Measurements from ENCODE around the gene ZNF763.
"Not testable (repeated sequence)": the region's sequence is repeated elsewhere in the genome, so short reads cannot be mapped to it uniquely, and the experiment has no call there.

ZNF763 gene

DNA sequence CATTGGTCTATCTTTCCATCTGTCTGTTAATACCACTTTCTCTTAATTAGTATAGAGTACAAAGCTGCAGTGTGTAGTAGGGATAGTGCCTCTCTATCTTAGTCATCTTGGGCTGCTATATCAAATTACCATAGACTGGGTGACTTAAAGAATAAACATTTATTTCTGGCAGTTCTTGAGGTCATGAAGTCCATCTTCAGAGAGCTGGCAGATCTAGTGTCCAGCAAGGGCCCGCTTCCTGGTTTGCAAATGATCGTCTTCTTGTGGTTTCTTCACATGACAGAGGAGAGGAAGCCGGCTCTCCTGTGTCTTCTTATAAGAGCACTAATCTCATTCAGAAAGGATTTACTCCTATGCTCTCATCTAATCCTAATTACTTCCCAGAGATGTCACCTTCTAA is 33.8 kb upstream of the ZNF763 start:
- peak overlapping the region; percentile 56 for H3K27ac ChIP-seq
- H3K4me1 ChIP-seq (ENCODE audit: control insufficient read depth in 1 of 2, insufficient read depth in 1 of 2, low read depth in 1 of 2, low read length in 1 of 2) = peaks cover 4 to 10% of the 10 kb centered on the region in 2 experiments
- TF ChIP-seq, protein P1, sequence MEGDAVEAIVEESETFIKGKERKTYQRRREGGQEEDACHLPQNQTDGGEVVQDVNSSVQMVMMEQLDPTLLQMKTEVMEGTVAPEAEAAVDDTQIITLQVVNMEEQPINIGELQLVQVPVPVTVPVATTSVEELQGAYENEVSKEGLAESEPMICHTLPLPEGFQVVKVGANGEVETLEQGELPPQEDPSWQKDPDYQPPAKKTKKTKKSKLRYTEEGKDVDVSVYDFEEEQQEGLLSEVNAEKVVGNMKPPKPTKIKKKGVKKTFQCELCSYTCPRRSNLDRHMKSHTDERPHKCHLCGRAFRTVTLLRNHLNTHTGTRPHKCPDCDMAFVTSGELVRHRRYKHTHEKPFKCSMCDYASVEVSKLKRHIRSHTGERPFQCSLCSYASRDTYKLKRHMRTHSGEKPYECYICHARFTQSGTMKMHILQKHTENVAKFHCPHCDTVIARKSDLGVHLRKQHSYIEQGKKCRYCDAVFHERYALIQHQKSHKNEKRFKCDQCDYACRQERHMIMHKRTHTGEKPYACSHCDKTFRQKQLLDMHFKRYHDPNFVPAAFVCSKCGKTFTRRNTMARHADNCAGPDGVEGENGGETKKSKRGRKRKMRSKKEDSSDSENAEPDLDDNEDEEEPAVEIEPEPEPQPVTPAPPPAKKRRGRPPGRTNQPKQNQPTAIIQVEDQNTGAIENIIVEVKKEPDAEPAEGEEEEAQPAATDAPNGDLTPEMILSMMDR (IDR thresholded peaks at IDR 0.05) = no peak
- no peaks in the 10 kb centered on the region for H3K27me3 ChIP-seq
- H3K36me3 ChIP-seq = peaks cover 5% of the 10 kb centered on the region
- no peak overlapping the region for H3K4me3 ChIP-seq (ENCODE audit: low read depth in 1 of 2, low read length in 1 of 2)
- no peaks in the 10 kb centered on the region for H3K9me3 ChIP-seq

DNA sequence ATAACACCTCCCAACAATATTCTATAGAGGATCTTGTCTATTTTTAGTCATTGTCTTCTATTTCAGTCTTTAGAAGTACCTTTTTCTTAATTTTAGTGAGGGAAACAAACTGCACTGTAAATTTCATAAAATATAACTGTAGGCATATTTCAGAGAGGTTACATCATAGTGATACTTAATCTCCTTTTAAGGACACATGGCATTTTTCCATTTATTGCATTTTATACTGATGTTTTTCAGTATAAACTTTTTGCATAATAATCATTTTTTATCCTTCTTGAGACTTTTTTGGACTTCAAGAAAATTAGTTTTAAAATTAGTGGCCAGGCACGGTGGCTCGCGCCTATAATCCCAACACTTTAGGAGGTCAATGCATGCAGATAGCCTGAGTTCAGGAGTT is 33.3 kb upstream of the ZNF763 start:
- Histone ChIP-seq H3K4me1 (ENCODE audit: control insufficient read depth in 1 of 2, insufficient read depth in 1 of 2, low read depth in 1 of 2, low read length in 1 of 2) (peaks cover 0 to 5% of the 10 kb centered on the region in 2 experiments), H3K9me3 (no peaks in the 10 kb centered on the region), H3K36me3 (peaks cover 5% of the 10 kb centered on the region), H3K27ac (peak overlapping the region; percentile 56), H3K27me3 (no peaks in the 10 kb centered on the region), H3K4me3 (ENCODE audit: low read depth in 1 of 2, low read length in 1 of 2) (no peak overlapping the region)
- TF ChIP-seq, protein P1 (IDR thresholded peaks at IDR 0.05) = no peak

DNA sequence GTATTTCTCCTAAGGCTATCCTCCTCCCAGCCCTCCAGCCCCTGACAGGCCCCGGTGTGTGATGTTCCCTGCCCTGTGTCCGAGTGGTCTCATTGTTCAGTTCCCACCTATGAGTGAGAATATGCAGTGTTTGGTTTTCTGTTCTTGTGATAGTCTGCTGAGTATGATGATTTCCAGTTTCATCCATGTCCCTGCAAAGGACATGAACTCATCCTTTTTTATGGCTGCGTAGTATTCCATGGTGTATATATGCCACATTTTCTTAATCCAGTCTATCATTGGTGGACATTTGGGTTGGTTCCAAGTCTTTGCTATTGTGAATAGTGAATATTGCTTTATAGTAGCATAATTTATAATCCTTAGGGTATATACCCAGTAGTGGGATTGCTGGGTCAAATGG is 29.0 kb upstream of the ZNF763 start:
- H3K27ac ChIP-seq; H3K36me3 ChIP-seq; H3K9me3 ChIP-seq; H3K27me3 ChIP-seq; H3K4me3 ChIP-seq (ENCODE audit: low read depth in 1 of 2, low read length in 1 of 2); H3K4me1 ChIP-seq (ENCODE audit: control insufficient read depth in 1 of 2, insufficient read depth in 1 of 2, low read depth in 1 of 2, low read length in 1 of 2): not testable (repeated sequence)

DNA sequence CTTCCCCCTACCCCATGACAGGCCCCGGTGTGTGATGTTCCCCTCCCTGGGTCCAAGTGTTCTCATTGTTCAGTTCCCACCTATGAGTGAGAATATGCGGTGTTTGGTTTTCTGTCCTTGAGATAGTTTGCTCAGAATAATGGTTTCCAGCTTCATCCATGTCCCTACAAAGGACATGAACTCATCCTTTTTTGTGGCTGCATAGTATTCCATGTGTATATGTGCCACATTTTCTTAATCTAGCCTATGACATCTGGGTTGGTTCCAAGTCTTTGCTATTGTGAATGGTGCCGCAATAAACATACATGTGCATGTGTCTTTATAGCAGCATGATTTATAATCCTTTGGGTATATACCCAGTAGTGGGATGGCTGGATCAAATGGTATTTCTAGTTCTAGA is 26.5 kb upstream of the ZNF763 start:
- not testable (repeated sequence) for H3K4me1 ChIP-seq (ENCODE audit: control insufficient read depth in 1 of 2, insufficient read depth in 1 of 2, low read depth in 1 of 2, low read length in 1 of 2); H3K27me3 ChIP-seq; H3K27ac ChIP-seq; H3K4me3 ChIP-seq (ENCODE audit: low read depth in 1 of 2, low read length in 1 of 2)
- H3K9me3 ChIP-seq = peaks cover 23% of the 10 kb centered on the region
- H3K36me3 ChIP-seq = peaks cover 17% of the 10 kb centered on the region

DNA sequence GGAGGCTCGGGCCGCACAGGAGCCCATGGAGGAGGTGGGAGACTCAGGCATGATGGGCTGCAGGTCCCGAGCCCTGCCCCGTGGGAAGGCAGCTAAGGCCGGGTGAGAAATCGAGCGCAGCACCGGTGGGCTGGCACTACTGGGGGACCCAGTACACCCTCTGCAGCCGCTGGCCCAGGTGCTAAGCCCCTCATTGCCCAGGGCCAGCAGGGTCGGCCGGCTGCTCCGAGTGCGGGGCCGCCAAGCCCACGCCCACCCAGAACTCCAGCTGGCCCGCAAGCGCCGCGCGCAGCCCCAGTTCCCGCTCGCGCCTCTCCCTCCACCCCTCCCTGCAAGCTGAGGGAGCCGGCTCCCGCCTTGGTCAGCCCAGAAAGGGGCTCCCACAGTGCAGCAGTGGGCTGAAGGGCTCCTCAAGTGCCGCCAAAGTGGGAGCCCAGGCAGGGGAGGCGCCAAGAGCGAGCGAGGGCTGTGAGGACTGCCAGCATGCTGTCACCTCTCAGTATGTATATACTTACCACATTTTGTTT is 23.4 kb upstream of the ZNF763 start:
- H3K4me3 ChIP-seq (ENCODE audit: low read depth in 1 of 2, low read length in 1 of 2); H3K27me3 ChIP-seq; H3K27ac ChIP-seq; H3K4me1 ChIP-seq (ENCODE audit: control insufficient read depth in 1 of 2, insufficient read depth in 1 of 2, low read depth in 1 of 2, low read length in 1 of 2): not testable (repeated sequence)
- H3K36me3 ChIP-seq = peaks cover 24% of the 10 kb centered on the region
- peaks cover 54% of the 10 kb centered on the region for H3K9me3 ChIP-seq

DNA sequence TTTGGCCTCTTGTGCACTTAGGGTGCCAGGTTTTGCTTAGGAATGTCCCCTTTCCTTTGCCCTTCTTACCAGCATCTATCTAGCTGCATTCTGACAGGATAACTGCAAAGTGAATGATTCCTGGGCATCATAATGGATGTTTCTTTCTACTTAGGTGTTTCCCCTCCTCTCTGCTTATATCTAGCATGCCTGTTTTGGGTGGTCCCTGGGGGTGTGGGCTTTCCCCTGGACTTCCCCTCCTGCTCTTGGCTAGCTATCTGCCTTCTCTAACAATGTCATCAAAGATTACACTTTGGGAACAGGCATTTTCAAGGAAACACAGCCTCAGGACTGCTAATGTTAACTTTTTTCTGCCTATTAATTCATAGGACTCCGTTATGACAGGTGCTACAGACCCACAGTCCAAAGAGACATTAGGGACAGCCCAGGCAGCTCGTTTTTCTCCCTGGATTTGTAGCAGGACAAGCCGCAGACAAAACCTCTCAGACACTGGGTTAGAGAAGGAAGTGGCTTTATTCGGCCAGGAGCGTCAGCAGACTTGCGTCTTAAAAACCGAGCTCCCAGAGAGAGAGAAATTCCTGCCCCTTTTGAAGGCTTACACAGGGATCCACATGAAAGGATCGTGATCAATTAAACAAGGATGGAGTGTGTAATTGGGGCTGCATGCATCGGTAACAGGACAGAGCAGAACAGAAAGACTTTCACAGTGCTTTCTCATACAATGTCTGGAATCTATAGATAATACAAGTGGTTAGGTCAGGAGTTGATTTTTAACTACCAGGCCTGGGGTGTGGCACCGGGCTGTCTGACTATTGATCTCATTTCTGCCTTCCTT is 22.6 kb upstream of the ZNF763 start:
- peaks cover 62% of the 10 kb centered on the region for H3K9me3 ChIP-seq
- H3K4me1 ChIP-seq (ENCODE audit: control insufficient read depth in 1 of 2, insufficient read depth in 1 of 2, low read depth in 1 of 2, low read length in 1 of 2) = no peaks in the 10 kb centered on the region
- no peak overlapping the region for H3K4me3 ChIP-seq (ENCODE audit: low read depth in 1 of 2, low read length in 1 of 2)
- TF ChIP-seq, protein P1 (IDR thresholded peaks at IDR 0.05) = no peak
- no peak overlapping the region for H3K27ac ChIP-seq
- H3K27me3 ChIP-seq = no peaks in the 10 kb centered on the region
- H3K36me3 ChIP-seq = peaks cover 32% of the 10 kb centered on the region

DNA sequence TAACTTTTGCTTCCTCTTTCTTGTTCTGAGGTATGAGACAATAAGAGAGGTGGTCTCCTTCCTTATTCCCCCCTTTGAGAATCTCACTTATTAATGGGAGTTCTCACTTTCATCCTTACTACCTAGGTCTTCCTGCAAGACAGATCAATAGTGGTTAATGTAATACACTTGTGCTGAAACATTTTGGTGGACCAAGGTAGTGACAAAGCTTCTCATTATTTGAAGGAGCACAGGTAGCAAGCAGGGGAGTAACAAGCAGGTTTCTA is 22.1 kb upstream of the ZNF763 start:
- no peak overlapping the region for H3K27ac ChIP-seq
- H3K9me3 ChIP-seq = peaks cover 67% of the 10 kb centered on the region
- H3K4me1 ChIP-seq (ENCODE audit: control insufficient read depth in 1 of 2, insufficient read depth in 1 of 2, low read depth in 1 of 2, low read length in 1 of 2) = no peaks in the 10 kb centered on the region
- peaks cover 37% of the 10 kb centered on the region for H3K36me3 ChIP-seq
- TF ChIP-seq, protein P1 (IDR thresholded peaks at IDR 0.05) = no peak
- H3K4me3 ChIP-seq (ENCODE audit: low read depth in 1 of 2, low read length in 1 of 2) = no peak overlapping the region
- no peaks in the 10 kb centered on the region for H3K27me3 ChIP-seq

Data from neutrophil (primary cell).